Measurements from ENCODE around the gene ZNF784.

ZNF784 gene

DNA sequence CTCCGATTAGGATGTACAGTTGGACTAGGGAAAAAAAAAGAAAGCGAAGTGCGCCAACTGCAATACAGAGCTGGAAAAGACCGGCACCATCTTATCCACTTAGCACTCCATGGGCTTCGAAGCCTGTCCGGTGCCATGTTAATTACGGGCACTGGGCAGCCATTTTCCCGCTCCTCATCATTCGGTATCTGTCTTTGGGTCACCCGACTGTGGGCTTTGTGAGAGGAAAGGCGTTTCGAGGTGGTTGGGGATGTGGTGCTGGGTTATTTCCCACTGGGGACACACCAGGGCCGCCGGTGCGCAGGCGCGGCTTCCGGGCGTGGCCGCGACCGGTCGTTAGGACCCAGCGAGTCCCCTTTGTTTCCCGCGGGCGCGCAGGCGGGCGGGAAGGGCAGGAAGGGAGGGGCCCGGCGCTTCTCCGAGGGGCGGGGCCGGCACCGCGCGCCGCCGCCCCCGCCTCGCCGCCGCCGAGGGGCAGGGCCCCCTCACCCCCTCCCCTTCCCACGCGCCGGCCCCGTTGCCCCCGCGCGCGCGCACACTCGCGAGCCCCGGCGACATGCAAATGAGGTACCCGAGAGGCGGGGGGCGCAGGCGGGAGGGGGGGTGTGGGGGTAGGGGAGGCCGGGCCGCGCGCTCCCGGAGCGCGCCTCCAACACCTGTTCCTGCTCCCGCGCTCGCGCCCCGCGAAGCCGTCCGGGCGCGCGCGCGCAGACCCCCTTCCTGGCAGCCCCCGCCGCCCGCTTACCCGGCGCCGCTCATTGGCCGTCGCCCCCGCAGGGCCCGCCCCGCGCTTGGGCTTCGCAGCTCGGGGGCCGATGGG, 24.3 kb downstream of the ZNF784 start, which contains the start of gene ZNF524:
TSS of gene ZNF524 (plus strand) at position 447 of the 820 bp plus-strand sequence. CDS start 1,825 bp downstream, outside the sequence.
- POLR2A ChIA-PET = interaction anchor here (0.5 to 4.4 kb wide), 29 partner anchors 13 to 484 kb away, joined by 3 to 71 read pairs (median 6); partner anchors contain the start of genes CCDC106, HSPBP1, ISOC2 and KMT5C
- CTCF ChIA-PET = interaction anchor here (0.6 to 2.9 kb wide), 5 partner anchors 83 to 1174 kb away, joined by 3 to 9 read pairs (median 4); no protein-coding TSS in a partner anchor
- H3K27ac ChIP-seq (ENCODE audit: extremely low read depth, low read depth, low read length) = peak within 1 kb of the TSS; percentile 97
- H3K9me3 ChIP-seq (ENCODE audit: control insufficient read depth, insufficient read depth, low read depth, low read length) = no peaks in the 10 kb centered on the region
- H3K4me3 ChIP-seq (ENCODE audit: low read depth, low read length) = peak within 1 kb of the TSS; percentile 97
- H3K36me3 ChIP-seq (ENCODE audit: control insufficient read depth in 2 of 2, insufficient read depth in 1 of 2, low read length in 2 of 2) = peaks cover 10 to 23% of the 10 kb centered on the region in 2 experiments
- H3K4me1 ChIP-seq (ENCODE audit: control insufficient read depth, insufficient read depth, low read length) = peaks cover 3% of the 10 kb centered on the region; the same call in 1 of the 2 replicates
- peak; percentile 76 for TF ChIP-seq ZNF660 (tag by site-specific recombination; IDR thresholded peaks at IDR 0.05)
- TF ChIP-seq, protein P1, sequence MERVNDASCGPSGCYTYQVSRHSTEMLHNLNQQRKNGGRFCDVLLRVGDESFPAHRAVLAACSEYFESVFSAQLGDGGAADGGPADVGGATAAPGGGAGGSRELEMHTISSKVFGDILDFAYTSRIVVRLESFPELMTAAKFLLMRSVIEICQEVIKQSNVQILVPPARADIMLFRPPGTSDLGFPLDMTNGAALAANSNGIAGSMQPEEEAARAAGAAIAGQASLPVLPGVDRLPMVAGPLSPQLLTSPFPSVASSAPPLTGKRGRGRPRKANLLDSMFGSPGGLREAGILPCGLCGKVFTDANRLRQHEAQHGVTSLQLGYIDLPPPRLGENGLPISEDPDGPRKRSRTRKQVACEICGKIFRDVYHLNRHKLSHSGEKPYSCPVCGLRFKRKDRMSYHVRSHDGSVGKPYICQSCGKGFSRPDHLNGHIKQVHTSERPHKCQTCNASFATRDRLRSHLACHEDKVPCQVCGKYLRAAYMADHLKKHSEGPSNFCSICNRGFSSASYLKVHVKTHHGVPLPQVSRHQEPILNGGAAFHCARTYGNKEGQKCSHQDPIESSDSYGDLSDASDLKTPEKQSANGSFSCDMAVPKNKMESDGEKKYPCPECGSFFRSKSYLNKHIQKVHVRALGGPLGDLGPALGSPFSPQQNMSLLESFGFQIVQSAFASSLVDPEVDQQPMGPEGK (tag by site-specific recombination; IDR thresholded peaks at IDR 0.05) = no peak; the same call in none of the 2 replicates
- TF ChIP-seq, protein P2, sequence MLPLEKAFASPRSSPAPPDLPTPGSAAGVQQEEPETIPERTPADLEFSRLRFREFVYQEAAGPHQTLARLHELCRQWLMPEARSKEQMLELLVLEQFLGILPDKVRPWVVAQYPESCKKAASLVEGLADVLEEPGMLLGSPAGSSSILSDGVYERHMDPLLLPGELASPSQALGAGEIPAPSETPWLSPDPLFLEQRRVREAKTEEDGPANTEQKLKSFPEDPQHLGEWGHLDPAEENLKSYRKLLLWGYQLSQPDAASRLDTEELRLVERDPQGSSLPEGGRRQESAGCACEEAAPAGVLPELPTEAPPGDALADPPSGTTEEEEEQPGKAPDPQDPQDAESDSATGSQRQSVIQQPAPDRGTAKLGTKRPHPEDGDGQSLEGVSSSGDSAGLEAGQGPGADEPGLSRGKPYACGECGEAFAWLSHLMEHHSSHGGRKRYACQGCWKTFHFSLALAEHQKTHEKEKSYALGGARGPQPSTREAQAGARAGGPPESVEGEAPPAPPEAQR (tag by site-specific recombination; IDR thresholded peaks at IDR 0.05) = 0 out of 2 replicates have a peak, but pooled peaks have one; percentile 65
- TF ChIP-seq ZNF324 (tag by site-specific recombination; IDR thresholded peaks at IDR 0.05) = peak; percentile 80
- TF ChIP-seq ZNF76 (tag by site-specific recombination; IDR thresholded peaks at IDR 0.05; ENCODE audit: borderline replicate concordance, low read depth) = peak; percentile 82
- peak; percentile 90 for TF ChIP-seq KLF1 (tag by site-specific recombination; IDR thresholded peaks at IDR 0.05)
- TF ChIP-seq OVOL3 (tag by site-specific recombination; IDR thresholded peaks at IDR 0.05) = no peak
- peak; percentile 22; the same call in 1 of the 2 replicates for TF ChIP-seq ZNF558 (tag by site-specific recombination; IDR thresholded peaks at IDR 0.05)
- TF ChIP-seq, protein P3, sequence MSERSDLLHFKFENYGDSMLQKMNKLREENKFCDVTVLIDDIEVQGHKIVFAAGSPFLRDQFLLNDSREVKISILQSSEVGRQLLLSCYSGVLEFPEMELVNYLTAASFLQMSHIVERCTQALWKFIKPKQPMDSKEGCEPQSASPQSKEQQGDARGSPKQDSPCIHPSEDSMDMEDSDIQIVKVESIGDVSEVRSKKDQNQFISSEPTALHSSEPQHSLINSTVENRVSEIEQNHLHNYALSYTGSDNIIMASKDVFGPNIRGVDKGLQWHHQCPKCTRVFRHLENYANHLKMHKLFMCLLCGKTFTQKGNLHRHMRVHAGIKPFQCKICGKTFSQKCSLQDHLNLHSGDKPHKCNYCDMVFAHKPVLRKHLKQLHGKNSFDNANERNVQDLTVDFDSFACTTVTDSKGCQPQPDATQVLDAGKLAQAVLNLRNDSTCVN (tag by site-specific recombination; optimal IDR thresholded peaks at IDR 0.05) = peak; percentile 86
- TF ChIP-seq ZXDB (tag by site-specific recombination; IDR thresholded peaks at IDR 0.05) = peak; percentile 93
- TF ChIP-seq ZNF426 (tag by site-specific recombination; IDR thresholded peaks at IDR 0.05) = no peak
- TF ChIP-seq ZNF19 (tag by site-specific recombination; IDR thresholded peaks at IDR 0.05; ENCODE audit: low read depth) = no peak
- TF ChIP-seq SP2 (tag by site-specific recombination; IDR thresholded peaks at IDR 0.05) = no peak; the same call in 1 of the 2 replicates
- TF ChIP-seq ZBTB8A (tag by site-specific recombination; IDR thresholded peaks at IDR 0.05) = peak; percentile 32
- TF ChIP-seq ZNF146 (tag by site-specific recombination; IDR thresholded peaks at IDR 0.05) = no peak
- no peak for TF ChIP-seq MZF1 (tag by site-specific recombination; IDR thresholded peaks at IDR 0.05; ENCODE audit: borderline replicate concordance)
- TF ChIP-seq WT1 (tag by site-specific recombination; IDR thresholded peaks at IDR 0.05) = peak; percentile 43; the same call in 1 of the 2 replicates
- peak; percentile 48; the same call in 1 of the 2 replicates for TF ChIP-seq ZNF391 (tag by site-specific recombination; IDR thresholded peaks at IDR 0.05; ENCODE audit: borderline replicate concordance, low read depth)
- TF ChIP-seq, protein P4, sequence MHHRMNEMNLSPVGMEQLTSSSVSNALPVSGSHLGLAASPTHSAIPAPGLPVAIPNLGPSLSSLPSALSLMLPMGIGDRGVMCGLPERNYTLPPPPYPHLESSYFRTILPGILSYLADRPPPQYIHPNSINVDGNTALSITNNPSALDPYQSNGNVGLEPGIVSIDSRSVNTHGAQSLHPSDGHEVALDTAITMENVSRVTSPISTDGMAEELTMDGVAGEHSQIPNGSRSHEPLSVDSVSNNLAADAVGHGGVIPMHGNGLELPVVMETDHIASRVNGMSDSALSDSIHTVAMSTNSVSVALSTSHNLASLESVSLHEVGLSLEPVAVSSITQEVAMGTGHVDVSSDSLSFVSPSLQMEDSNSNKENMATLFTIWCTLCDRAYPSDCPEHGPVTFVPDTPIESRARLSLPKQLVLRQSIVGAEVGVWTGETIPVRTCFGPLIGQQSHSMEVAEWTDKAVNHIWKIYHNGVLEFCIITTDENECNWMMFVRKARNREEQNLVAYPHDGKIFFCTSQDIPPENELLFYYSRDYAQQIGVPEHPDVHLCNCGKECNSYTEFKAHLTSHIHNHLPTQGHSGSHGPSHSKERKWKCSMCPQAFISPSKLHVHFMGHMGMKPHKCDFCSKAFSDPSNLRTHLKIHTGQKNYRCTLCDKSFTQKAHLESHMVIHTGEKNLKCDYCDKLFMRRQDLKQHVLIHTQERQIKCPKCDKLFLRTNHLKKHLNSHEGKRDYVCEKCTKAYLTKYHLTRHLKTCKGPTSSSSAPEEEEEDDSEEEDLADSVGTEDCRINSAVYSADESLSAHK (tag by site-specific recombination; IDR thresholded peaks at IDR 0.05) = peak; percentile 78
- TF ChIP-seq ZNF24 (tag by site-specific recombination; IDR thresholded peaks at IDR 0.05) = peak; percentile 38; the same call in 1 of the 2 replicates
- TF ChIP-seq YY1 (tag by site-specific recombination; IDR thresholded peaks at IDR 0.05) = peak; percentile 99
- peak; percentile 98 for TF ChIP-seq YY2 (tag by site-specific recombination; IDR thresholded peaks at IDR 0.05)
- TF ChIP-seq KLF16 (tag by site-specific recombination; IDR thresholded peaks at IDR 0.05) = peak; percentile 90; the same call in 1 of the 2 replicates
- TF ChIP-seq ZNF138 (tag by site-specific recombination; IDR thresholded peaks at IDR 0.05; ENCODE audit: borderline replicate concordance) = 0 out of 2 replicates have a peak, but pooled peaks have one; percentile 23
- TF ChIP-seq ZNF791 (tag by site-specific recombination; IDR thresholded peaks at IDR 0.05) = no peak
- 0 out of 2 replicates have a peak, but pooled peaks have one; percentile 37 for TF ChIP-seq ZNF223 (tag by site-specific recombination; IDR thresholded peaks at IDR 0.05)
- TF ChIP-seq, protein P5, sequence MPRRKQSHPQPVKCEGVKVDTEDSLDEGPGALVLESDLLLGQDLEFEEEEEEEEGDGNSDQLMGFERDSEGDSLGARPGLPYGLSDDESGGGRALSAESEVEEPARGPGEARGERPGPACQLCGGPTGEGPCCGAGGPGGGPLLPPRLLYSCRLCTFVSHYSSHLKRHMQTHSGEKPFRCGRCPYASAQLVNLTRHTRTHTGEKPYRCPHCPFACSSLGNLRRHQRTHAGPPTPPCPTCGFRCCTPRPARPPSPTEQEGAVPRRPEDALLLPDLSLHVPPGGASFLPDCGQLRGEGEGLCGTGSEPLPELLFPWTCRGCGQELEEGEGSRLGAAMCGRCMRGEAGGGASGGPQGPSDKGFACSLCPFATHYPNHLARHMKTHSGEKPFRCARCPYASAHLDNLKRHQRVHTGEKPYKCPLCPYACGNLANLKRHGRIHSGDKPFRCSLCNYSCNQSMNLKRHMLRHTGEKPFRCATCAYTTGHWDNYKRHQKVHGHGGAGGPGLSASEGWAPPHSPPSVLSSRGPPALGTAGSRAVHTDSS (tag by site-specific recombination; IDR thresholded peaks at IDR 0.05) = peak; percentile 35; the same call in 1 of the 2 replicates
- TF ChIP-seq SP7 (tag by site-specific recombination; IDR thresholded peaks at IDR 0.05) = peak; percentile 66
- peak; percentile 90 for TF ChIP-seq SP3 (tag by site-specific recombination; IDR thresholded peaks at IDR 0.05)
